Cardiac fibroblast (primary cell): Measurements from ENCODE around the gene LDB3.

Experiments
- DNase-seq, 2 donors: peaks; one replicate each; pipeline versions ENCODE4 v3.0.0 to v3.0.0-alpha.2; 2010; ENCODE audit warnings: low read depth in 2 of 2
- H3K4me3 ChIP-seq, 2 donors: replicated peaks in 1 of 2; 1 replicate in 1 of 2; 2 replicates in 1 of 2; pipeline ENCODE4 v1.5.1; 2011; ENCODE audit warnings: low read depth in 2 of 2, low read length in 2 of 2, mild to moderate bottlenecking in 2 of 2, moderate library complexity in 1 of 2
- TF ChIP-seq, protein P1 (sequence below): IDR thresholded peaks from one replicate; pipeline ENCODE4 v1.5.1; 2011; ENCODE audit warnings: low read depth, mild to moderate bottlenecking, low read length, inconsistent platforms

LDB3 gene

GRCh38 chr10:86782701-86783418 is 114.5 kb downstream of the LDB3 start:
- DNase-seq = peak in 1 of 2 donors; percentile 45
- TF ChIP-seq, protein P1, sequence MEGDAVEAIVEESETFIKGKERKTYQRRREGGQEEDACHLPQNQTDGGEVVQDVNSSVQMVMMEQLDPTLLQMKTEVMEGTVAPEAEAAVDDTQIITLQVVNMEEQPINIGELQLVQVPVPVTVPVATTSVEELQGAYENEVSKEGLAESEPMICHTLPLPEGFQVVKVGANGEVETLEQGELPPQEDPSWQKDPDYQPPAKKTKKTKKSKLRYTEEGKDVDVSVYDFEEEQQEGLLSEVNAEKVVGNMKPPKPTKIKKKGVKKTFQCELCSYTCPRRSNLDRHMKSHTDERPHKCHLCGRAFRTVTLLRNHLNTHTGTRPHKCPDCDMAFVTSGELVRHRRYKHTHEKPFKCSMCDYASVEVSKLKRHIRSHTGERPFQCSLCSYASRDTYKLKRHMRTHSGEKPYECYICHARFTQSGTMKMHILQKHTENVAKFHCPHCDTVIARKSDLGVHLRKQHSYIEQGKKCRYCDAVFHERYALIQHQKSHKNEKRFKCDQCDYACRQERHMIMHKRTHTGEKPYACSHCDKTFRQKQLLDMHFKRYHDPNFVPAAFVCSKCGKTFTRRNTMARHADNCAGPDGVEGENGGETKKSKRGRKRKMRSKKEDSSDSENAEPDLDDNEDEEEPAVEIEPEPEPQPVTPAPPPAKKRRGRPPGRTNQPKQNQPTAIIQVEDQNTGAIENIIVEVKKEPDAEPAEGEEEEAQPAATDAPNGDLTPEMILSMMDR = no peak
- H3K4me3 ChIP-seq = no peak overlapping the region

- TF ChIP-seq, protein P1 = no peak
- no peak overlapping the region for H3K4me3 ChIP-seq
- DNase-seq = no peak
These were observed 116.7 kb downstream of the LDB3 start for GRCh38 chr10:86785037-86785436.
